Type B pancreatic cell (in vitro differentiated cells): ENCODE measurements around the gene SDK1. TPM values are rescaled to one million over a fixed set of nuclear protein-coding genes. Genes with fewer than 3 reads are reported as not detected.

Source experiments
- DNase-seq: peaks from one replicate; pipeline ENCODE4 v3.0.0; 2021; ENCODE audit warnings: mixed read lengths; ENCODE audit not compliant: unreplicated experiment; ENCODE audit errors: extremely low spot score
- H3K27ac Mint-ChIP-seq: 2 replicates; pipeline ENCODE4 v1.8.0; 2021; ENCODE audit warnings: mild to moderate bottlenecking, mixed read lengths
- H3K27me3 Mint-ChIP-seq: 2 replicates; pipeline ENCODE4 v1.8.0; 2021; ENCODE audit warnings: mixed read lengths
- H3K36me3 Mint-ChIP-seq: 2 replicates; pipeline ENCODE4 v1.8.0; 2021; ENCODE audit warnings: mixed read lengths
- H3K4me1 Mint-ChIP-seq: one replicate; pipeline ENCODE4 v1.8.0; 2021; ENCODE audit warnings: mixed read lengths; ENCODE audit not compliant: unreplicated experiment
- H3K4me3 Mint-ChIP-seq: 2 replicates; pipeline ENCODE4 v1.8.0; 2021; ENCODE audit warnings: mild to moderate bottlenecking, mixed read lengths
- H3K9me3 Mint-ChIP-seq: 2 replicates; pipeline ENCODE4 v1.8.0; 2021; ENCODE audit warnings: mixed read lengths
- total RNA-seq: library from RNA; stranded (reverse); gene quantifications from 2 replicates; pipeline ENCODE4 v1.2.1, GENCODE V29; 2021; ENCODE audit warnings: low replicate concordance
- TF ChIP-seq, protein P1 (sequence below): fragments of 200-600 bp; sonication (generic); conservative IDR thresholded peaks from 2 replicates; pipeline ENCODE4 v1.5.0; 2021; ENCODE audit warnings: antibody characterized with exemption, mild to moderate bottlenecking

The SDK1 gene
- total RNA-seq, 1 donor from 2014 or later = 26.1 TPM

DNA sequence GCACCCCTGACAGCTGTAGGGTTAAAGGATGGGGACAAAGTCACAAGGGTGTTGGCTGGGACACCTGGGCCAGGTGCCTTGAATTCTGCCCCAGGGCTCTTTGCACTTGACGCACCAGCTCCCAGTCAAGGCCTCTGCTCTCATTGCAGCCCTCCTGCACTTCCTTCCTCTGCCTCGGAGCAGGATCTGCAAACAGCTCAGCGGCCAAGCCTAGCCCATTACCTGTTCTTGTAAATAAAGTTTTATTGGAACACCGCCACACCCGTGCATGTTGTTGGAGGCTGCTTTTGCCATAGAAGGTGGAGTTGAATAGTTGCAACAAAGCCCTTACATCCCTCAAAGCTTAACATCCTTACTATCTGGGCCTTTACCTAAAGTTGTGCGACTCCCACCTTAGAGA is 897.2 kb downstream of the SDK1 start:
- TF ChIP-seq, protein P1, sequence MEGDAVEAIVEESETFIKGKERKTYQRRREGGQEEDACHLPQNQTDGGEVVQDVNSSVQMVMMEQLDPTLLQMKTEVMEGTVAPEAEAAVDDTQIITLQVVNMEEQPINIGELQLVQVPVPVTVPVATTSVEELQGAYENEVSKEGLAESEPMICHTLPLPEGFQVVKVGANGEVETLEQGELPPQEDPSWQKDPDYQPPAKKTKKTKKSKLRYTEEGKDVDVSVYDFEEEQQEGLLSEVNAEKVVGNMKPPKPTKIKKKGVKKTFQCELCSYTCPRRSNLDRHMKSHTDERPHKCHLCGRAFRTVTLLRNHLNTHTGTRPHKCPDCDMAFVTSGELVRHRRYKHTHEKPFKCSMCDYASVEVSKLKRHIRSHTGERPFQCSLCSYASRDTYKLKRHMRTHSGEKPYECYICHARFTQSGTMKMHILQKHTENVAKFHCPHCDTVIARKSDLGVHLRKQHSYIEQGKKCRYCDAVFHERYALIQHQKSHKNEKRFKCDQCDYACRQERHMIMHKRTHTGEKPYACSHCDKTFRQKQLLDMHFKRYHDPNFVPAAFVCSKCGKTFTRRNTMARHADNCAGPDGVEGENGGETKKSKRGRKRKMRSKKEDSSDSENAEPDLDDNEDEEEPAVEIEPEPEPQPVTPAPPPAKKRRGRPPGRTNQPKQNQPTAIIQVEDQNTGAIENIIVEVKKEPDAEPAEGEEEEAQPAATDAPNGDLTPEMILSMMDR = no peak
- no peak overlapping the region for H3K4me3 Mint-ChIP-seq
- no peak overlapping the region for H3K27ac Mint-ChIP-seq
- DNase-seq = no peak
- H3K27me3 Mint-ChIP-seq = no peaks in the 10 kb centered on the region
- H3K4me1 Mint-ChIP-seq = peaks cover 6% of the 10 kb centered on the region
- no peaks in the 10 kb centered on the region for H3K9me3 Mint-ChIP-seq
- H3K36me3 Mint-ChIP-seq = no peaks in the 10 kb centered on the region

DNA sequence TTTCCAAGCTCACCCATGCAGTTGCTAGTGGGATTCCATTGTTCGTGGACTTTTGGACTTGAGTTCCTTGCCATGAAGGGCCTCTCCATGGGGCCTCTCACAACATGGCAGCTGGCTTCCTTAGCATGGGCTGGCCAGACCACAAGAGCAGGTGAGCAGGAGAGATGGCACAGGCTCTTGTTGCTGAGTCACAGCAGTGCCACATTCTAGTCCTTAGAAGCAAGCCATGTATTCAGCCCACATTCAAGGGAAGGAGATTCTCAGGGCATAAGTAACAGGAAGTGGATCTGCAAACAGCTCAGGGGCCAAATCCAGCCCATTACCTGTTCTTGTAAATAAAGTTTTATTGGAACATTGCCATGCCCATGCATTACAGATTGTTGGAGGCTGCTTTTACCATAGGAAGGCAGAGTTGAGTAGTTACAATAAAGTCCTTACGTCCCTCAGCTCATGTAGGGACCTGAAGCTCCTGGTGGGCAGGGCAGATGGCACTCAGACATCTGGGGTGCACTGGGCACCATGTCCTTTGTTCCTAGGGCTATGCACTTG is 899.6 kb downstream of the SDK1 start:
- no peak for DNase-seq
- no peak overlapping the region for H3K27ac Mint-ChIP-seq
- H3K36me3 Mint-ChIP-seq = no peaks in the 10 kb centered on the region
- no peaks in the 10 kb centered on the region for H3K9me3 Mint-ChIP-seq
- H3K4me1 Mint-ChIP-seq = peaks cover 19% of the 10 kb centered on the region
- TF ChIP-seq, protein P1 = no peak
- H3K4me3 Mint-ChIP-seq = no peak overlapping the region
- no peaks in the 10 kb centered on the region for H3K27me3 Mint-ChIP-seq

DNA sequence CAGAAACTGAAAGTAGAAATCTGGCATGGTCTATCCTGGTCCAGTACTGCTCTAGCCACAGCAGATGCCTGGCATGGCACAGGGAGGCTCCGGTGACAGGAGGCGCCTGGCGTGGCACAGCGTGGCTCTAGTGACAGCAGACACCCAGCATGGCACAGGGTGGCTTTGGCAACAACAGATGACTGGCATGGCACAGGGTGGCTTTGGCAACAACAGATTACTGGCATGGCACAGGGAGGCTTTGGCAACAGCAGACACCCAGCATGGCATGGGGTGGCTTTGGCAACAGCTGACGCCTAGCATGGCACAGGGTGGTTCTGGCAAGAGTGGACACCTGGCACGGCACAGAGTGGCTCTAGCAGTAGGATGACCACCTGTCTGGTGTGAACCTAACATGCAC is 900.5 kb downstream of the SDK1 start:
- Mint-ChIP-seq H3K9me3 (no peaks in the 10 kb centered on the region), H3K4me1 (peaks cover 19% of the 10 kb centered on the region), H3K27ac (no peak overlapping the region), H3K36me3 (no peaks in the 10 kb centered on the region), H3K27me3 (no peaks in the 10 kb centered on the region), H3K4me3 (no peak overlapping the region)
- TF ChIP-seq, protein P1 = no peak
- no peak for DNase-seq

DNA sequence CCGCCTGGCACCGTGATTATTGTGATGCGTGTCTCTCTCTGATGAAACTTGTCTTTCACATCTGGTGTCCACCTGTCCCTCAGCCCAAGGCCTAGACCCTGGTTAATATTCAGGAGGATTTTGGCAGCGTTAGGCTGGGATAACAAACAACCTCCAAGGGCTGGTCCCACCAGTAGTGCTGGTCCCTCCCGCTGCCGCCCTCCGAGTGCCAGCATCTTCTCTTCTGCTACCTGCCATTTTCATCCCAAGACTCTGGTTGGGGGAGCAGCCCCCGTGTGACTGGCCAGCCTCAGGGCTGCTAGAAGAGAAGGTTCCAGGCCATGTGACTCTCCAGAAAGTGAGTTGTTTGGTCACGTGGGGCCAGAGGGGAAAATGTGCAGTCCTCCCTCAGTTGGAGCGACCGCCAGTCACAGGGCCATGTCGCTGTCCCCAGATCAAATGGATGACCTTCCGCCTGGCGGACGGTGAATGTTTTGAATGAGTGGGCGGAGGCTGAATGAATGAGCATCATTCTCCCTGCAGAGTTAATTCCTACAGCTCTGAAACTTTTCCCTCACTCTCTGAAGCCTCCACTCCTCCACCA is 901.2 kb downstream of the SDK1 start:
- no peak for DNase-seq
- H3K27ac Mint-ChIP-seq = no peak overlapping the region
- TF ChIP-seq, protein P1 = no peak
- H3K27me3 Mint-ChIP-seq = no peaks in the 10 kb centered on the region
- H3K4me1 Mint-ChIP-seq = peaks cover 19% of the 10 kb centered on the region
- no peak overlapping the region for H3K4me3 Mint-ChIP-seq
- H3K36me3 Mint-ChIP-seq = no peaks in the 10 kb centered on the region
- H3K9me3 Mint-ChIP-seq = no peaks in the 10 kb centered on the region

DNA sequence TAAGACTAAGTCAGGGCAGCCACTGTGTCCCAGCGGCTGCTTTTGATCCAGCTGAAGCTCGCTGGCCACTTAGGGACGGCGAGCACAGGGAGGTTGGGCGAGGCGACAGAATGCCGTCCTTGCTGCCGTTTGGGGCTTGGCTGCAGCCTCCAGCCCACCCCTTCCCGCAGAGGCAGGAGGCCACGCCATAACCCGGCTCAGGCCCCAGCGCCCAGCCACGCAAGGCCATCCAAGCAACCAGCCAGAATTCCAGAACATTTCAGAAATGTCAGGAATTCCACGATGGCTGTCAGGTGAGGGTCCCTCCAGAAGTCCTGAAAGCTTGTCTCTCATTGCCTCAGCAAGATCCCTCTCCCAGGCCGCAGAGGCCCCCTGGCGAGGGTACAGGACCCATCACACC is 901.9 kb downstream of the SDK1 start:
- Mint-ChIP-seq H3K9me3 (no peaks in the 10 kb centered on the region), H3K4me3 (no peak overlapping the region), H3K27me3 (no peaks in the 10 kb centered on the region), H3K27ac (no peak overlapping the region), H3K36me3 (no peaks in the 10 kb centered on the region), H3K4me1 (peaks cover 19% of the 10 kb centered on the region)
- TF ChIP-seq, protein P1 = no peak
- DNase-seq = no peak
